Measurements from ENCODE around the gene KDM2A. TPM values are rescaled to one million over a fixed set of nuclear protein-coding genes. Genes with fewer than 3 reads are reported as not detected.

The KDM2A gene
- total RNA-seq, 4 donors from 2014 or later: 65.3 to 137 (median 81.2) TPM

- TF ChIP-seq EP300 (IDR thresholded peaks at IDR 0.05; ENCODE audit: low read depth) (no peak), POLR2A (IDR thresholded peaks at IDR 0.05) (no peak), POLR2AphosphoS5 (IDR thresholded peaks at IDR 0.05) (no peak)
- TF ChIP-seq, protein P1, sequence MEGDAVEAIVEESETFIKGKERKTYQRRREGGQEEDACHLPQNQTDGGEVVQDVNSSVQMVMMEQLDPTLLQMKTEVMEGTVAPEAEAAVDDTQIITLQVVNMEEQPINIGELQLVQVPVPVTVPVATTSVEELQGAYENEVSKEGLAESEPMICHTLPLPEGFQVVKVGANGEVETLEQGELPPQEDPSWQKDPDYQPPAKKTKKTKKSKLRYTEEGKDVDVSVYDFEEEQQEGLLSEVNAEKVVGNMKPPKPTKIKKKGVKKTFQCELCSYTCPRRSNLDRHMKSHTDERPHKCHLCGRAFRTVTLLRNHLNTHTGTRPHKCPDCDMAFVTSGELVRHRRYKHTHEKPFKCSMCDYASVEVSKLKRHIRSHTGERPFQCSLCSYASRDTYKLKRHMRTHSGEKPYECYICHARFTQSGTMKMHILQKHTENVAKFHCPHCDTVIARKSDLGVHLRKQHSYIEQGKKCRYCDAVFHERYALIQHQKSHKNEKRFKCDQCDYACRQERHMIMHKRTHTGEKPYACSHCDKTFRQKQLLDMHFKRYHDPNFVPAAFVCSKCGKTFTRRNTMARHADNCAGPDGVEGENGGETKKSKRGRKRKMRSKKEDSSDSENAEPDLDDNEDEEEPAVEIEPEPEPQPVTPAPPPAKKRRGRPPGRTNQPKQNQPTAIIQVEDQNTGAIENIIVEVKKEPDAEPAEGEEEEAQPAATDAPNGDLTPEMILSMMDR (IDR thresholded peaks at IDR 0.05): no peak
- intact Hi-C loops (cut with DNase I; ENCODE audit: low total_unique reads) (loop anchor here (10.0 kb wide), 1 partner anchor 638 kb away; the partner anchor contains the start of gene RBM4), in situ Hi-C loops (cut with MboI; ENCODE audit: low pct_ligation_motif_present in 1 of 4, low pct_unique_long_range_greater_than_20kb in 1 of 4, low sequenced_read_pairs in 3 of 4) (loop anchor here in 1 of 4 donors (25.0 kb wide), 1 partner anchor 115 kb away; the partner anchor contains the start of gene RAD9A)
- peaks cover 64 to 99% (median 92%) of the 10 kb centered on the region in 4 donors for H3K4me1 ChIP-seq
- H3K4me3 ChIP-seq: no peak overlapping the region
- peak; percentile 23 for DNase-seq
- H3K9me3 ChIP-seq: no peaks in the 10 kb centered on the region
- peak overlapping the region; percentile 95 to 98 (median 97) for H3K27ac ChIP-seq
- H3K27me3 ChIP-seq: no peaks in the 10 kb centered on the region
- no peaks in the 10 kb centered on the region for H3K36me3 ChIP-seq
- 56% methylated on average over 22 of the region's 23 CpGs; no CpG with 5 or more reads in 1 of the 2 donors for WGBS, 2 donors (ENCODE audit: low coverage in 1 of 2)
These were observed 153.5 kb downstream of the KDM2A start for GRCh38 chr11:67272327-67273259.

DNA sequence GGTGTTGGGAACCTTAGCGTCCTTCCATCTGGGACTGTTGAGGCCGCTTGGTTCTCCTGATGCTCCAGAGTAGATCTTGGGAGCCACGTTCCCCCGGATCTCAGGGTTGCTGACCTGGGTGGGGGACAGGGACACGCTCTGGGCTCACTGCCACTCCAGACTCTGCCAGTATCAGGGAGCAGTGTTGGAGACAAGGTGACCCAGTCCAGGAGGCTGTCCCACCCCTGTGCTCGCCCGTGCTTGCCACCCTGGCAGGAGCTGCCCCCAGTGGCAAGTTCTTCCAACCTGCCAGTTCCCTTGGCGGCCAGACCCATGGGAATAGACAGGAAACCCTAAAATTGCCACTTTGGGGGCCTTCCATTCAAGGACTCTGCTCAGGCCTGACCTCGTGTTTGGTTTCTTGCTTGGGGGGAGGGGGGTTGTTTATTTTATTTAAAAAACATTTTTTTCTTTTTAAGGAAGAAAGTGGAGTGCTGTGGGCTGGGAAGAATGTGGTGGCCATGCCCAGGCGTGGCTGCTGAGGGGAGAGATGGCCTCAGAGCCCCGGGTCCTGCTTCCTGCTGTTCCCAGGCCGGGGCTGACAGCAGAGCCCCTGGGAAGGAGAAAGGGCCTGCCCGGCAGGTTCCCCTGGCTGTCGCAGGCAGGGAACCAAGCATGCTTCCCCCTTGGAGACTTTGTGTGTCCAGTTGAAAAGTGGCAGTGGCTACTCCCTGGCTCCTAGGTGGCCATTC lies 154.4 kb downstream of the KDM2A start:
- in situ Hi-C loops (cut with MboI; ENCODE audit: low pct_ligation_motif_present in 1 of 4, low pct_unique_long_range_greater_than_20kb in 1 of 4, low sequenced_read_pairs in 3 of 4): loop anchor here in 1 of 4 donors (25.0 kb wide), 1 partner anchor 114 kb away; the partner anchor contains the start of gene RAD9A
- intact Hi-C loops (cut with DNase I; ENCODE audit: low total_unique reads): loop anchor here (10.0 kb wide), 1 partner anchor 639 kb away; the partner anchor contains the start of gene RBM4
- TF ChIP-seq POLR2AphosphoS5 (IDR thresholded peaks at IDR 0.05) (no peak), POLR2A (IDR thresholded peaks at IDR 0.05) (no peak), EP300 (IDR thresholded peaks at IDR 0.05; ENCODE audit: low read depth) (no peak)
- TF ChIP-seq, protein P1 (IDR thresholded peaks at IDR 0.05): no peak
- H3K27me3 ChIP-seq: no peaks in the 10 kb centered on the region
- H3K4me1 ChIP-seq: peaks cover 64 to 99% (median 92%) of the 10 kb centered on the region in 4 donors
- no peak overlapping the region for H3K4me3 ChIP-seq
- WGBS, 2 donors (ENCODE audit: low coverage in 1 of 2): 54 to 59% methylated on average over 5 to 11 of the region's 14 CpGs
- DNase-seq: peak; percentile 11
- no peaks in the 10 kb centered on the region for H3K36me3 ChIP-seq
- H3K27ac ChIP-seq: peak overlapping the region; percentile 95 to 98 (median 97)
- no peaks in the 10 kb centered on the region for H3K9me3 ChIP-seq

DNA sequence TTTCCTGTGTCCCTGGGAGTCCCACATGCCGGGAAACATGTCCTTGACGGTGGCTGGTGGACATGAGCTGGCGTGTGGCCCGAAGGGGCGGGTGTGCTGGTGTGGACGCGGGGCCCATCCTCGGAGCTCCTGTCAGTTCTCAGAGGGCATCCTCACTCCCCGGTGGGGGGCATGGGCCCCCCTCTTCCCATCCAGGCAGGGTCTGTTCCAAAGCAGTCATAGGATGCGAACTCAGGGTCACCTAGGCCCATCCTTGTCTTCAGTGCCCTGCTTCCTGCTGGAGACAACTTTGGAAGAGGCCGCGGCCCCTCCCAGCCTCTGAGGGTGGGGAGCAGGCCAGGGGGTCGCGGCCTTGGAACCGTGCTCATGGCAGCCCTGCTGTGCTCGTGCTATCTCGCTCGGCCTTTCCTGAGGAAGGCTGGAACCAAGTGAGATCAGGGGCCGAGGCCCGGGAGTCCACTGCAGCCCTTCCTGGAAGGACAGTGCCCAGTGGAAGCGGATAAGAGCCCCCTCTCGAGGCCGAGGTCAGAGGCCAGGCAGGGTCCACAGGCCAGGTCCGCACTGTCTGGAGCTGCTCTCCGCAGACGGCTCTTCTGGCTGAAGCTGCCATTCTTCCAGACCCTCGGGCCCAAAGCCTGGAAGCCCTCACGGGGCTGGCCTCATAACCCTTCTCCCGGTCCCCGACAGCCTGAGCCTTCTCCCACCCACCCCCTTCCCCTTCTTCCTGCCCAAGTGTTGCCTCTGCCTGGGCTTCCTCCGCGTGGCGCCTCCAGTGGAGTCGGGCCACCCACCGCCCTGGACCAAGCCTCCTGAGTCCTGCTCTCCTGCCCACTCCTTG lies 155.9 kb downstream of the KDM2A start:
- intact Hi-C loops (cut with DNase I; ENCODE audit: low total_unique reads): loop anchor here (10.0 kb wide), 1 partner anchor 640 kb away; the partner anchor contains the start of gene RBM4
- no peaks in the 10 kb centered on the region for H3K9me3 ChIP-seq
- peak overlapping the region; percentile 95 to 98 (median 97) for H3K27ac ChIP-seq
- peak; percentile 29 for DNase-seq
- no peaks in the 10 kb centered on the region for H3K27me3 ChIP-seq
- in situ Hi-C loops (cut with MboI; ENCODE audit: low pct_ligation_motif_present in 1 of 4, low pct_unique_long_range_greater_than_20kb in 1 of 4, low sequenced_read_pairs in 3 of 4): loop anchor here in 1 of 4 donors (25.0 kb wide), 1 partner anchor 112 kb away; the partner anchor contains the start of gene RAD9A
- peaks cover 0 to 10% (median 3%) of the 10 kb centered on the region in 4 donors for H3K36me3 ChIP-seq
- H3K4me3 ChIP-seq: no peak overlapping the region
- 76% methylated on average over 32 of the region's 35 CpGs; no CpG with 5 or more reads in 1 of the 2 donors for WGBS, 2 donors (ENCODE audit: low coverage in 1 of 2)
- TF ChIP-seq EP300 (IDR thresholded peaks at IDR 0.05; ENCODE audit: low read depth): no peak
- TF ChIP-seq POLR2AphosphoS5 (IDR thresholded peaks at IDR 0.05): no peak
- TF ChIP-seq, protein P1 (IDR thresholded peaks at IDR 0.05): no peak
- TF ChIP-seq POLR2A (IDR thresholded peaks at IDR 0.05): no peak
- peaks cover 51 to 91% (median 80%) of the 10 kb centered on the region in 4 donors for H3K4me1 ChIP-seq

Measured in transverse colon (tissue), 4 donors.